ENCODE measurements around the gene ALDH3B1.
A peak's percentile ranks its signal among the peaks of the same experiment; 100 is the strongest.

Gene ALDH3B1

DNA sequence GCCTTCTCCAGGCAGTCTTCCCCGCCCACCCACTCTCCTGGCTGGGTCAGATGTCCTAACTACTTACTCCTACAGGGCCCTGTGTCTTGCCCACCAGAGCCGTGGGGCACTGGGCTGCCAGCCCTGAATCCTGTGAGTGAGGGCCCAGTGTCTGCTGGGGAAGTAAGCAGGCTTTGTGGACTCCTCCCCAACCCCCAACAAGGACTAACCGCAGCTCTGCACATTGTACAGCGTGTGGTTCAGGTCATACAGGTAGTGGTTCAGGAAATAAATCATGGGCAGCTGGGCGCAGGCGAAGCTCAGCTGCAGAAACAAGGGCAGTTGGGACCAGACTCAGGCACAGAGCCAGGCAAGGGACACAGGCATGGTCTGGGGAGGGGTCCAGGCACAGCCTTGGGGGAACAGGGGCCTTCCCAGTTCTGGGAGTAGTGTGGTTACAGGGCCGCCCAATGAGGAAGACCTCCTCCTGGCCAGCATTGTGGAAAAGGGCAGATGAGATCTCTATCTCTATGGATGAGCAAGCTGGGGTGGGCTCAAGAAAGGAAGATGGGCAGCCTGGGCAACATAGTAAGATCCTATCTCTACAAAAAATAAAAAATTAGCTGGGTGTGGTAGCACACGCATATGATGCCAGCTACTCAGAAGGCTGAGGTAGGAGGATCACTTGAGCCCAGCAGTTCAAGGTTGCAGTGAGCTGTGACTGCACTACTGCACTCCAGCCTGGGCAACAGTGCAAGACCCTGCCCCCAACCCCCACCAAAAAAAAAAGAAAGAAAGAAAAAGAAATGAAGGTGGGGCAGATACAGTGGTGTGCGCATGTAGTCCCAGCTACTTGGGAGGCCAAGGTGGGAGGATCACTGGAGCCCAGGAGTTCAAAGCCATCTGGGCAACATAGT, 11.7 kb upstream of the ALDH3B1 start:
- no peak for DNase-seq

DNA sequence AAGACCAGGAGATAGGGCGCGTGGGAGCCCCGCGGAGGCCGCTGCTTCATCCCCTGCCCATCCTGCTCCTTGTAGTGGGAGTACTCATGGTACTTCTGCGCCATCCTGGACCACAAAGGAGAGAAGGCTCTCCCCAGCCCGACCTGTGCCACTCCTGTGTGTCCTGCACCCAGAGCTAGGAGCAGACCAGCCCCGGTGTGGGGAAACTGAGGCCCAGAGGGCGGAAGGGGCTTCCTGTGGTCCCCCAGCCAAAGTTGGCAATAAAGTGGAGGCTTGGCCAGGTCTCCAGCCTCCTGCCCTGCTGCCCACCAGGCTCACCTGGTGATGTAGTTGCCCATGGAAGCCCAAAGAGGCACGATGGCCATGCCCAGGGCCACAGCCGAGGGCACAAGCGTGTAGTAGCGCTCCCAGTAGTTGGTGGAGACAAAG, 10.9 kb upstream of the ALDH3B1 start:
- DNase-seq = no peak

DNA sequence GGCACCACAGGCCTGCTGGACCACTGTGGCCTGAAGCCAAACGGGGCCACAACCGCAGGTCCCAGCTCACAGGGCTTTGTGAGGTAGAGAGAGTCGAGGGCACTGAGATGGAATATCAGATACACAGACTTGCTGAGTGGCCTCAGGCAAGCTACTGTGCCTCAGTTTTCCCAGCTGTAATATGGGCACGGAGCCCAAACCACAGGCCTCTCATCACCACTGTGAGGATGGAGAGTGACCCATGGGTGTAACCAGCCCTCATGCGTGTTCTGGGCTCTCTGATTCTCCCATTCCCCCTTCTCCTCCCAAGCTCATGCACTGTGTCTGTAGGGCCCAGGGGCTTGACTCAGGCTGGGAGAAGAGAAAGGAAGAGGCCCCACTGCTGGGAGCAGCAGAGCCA, 10.4 kb upstream of the ALDH3B1 start:
- DNase-seq = no peak

DNA sequence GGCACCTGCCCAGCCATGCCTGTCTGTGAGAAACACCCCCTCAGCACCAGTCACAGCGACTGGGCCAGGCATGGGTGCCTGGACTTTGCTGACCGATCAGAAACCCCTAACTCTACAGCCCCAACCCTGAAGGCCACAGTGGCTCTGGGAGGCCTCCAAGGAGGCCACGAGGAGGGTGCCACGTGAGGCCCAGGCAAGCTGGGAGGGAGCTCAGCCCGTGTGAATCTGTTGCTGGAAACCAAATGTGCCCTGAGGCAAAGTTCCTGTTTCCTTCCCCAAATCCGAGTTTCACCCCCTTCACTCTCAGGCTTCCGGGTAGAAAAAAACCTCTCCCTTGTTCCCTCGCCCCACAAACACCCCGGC, 7.6 kb upstream of the ALDH3B1 start:
- no peak for DNase-seq

DNA sequence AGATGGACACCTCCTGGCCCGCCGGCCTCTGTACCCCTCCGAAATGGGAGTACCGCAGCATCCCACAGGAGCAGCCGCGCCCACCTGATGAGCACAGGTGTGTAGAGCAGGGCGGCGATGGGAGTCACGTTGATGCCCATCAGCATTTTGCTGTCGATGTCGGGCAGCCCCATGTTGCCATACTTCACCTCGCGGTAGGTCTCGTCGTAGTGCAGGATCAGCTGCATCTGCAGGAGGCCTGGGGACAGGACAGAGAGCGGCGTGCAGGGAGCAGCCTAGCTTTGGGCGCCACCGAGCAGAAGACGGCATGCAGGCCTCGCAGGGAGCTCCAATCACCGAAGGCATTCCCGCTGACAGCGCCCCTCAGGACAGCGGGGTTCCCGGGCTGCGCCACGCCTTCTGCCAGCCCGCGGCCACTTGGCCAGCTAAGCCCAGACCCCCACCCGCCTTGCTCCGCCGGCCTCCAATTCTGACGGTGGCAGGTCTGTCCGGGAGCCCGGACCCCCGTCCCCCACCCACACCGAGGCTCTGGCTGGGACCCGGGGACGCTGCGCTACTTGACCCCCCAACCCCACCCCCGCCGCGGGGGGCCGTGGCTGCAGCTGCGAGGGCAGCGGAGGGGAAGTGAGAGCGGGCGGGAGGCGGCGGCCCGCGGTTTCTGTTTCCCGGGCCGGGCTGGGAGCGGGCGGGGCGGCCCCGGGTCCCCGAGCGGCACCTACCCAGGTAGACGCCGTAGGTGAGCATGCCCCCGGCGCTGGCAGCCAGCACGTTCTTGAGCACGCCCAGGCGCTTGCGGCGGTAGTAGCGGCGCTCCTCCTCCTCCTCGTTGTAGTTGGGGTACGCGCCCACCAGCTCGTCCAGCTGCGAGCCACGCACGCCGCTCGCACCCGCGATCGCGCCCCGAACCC, 6.9 kb upstream of the ALDH3B1 start:
- DNase-seq = peak; percentile 62

DNA sequence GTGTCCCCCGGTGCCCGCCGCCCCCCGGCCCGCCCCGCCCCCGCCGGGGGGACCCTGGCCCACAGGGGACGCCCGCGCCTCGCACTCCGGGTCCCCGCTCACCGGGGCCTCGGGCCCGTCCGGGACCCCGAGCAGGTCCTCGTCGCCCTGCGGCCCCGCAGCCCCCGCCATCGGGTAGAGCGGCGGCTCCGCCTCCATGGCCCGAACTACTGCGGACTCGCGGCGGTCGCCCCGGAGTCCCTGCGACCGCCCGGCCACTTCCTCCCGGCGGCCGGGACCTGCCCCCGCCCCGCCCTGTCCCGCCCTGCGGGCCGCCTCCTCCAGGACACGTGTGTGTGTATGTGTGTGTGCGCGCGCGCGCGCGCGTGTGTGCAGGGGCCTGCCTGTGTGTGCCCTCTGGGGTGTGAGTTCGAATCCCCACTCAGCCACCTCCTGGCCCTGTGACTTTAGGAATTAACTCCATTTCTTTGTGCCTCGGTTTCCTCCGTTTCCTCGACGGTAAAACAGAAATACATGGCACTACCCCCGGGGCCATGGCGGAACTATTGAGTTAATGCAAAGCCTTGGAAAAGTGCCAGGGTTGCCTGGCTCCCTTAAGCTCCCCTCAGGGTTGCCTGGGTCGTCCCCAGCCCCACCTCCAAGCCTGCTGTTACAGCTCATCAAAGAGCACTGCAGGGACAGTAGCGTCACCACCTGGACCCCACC, 6.1 kb upstream of the ALDH3B1 start, which contains the start of gene UNC93B1:
UNC93B1 (minus strand) TSS at position 252 of the 705 bp plus-strand sequence; CDS start at position 198, 54 bp downstream.
- peak; percentile 91 for DNase-seq

DNA sequence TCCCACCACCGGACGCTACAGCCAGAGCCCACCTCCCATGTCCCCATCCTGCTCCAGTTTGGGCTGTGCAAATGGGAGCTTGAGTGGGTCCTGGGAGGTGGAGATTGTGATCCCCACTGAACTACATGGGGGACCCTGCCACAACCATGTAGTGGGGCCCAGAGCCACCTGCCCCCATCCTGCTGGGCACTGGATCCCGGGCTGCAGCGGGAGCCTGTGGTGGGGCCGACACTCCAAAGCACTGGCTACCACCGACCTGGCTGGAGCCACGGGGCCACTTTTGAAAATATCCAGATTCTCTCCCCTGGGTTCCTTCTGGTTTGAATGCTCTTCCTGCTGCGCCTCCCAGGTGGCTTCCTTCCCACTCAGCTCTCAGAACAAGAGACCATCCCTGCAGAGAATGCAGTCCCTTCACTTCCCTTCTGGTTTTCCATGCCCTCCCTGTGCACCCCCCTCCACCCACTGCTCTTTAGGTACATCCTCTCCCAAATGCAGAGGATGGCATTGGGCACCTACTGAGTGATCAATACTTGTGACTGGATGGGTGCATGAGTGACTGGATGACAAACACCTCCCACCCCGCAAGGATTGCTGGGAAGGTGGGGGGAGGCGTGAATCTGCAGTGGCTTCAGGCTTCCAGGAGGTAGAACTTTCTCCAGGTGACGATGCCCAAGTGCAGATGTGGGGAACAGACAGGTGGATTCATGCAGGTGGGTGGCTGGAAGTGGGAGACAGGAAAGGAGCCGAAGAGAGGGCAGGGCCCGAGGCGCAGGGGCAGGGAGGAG, 5.4 kb upstream of the ALDH3B1 start:
- DNase-seq = no peak

DNA sequence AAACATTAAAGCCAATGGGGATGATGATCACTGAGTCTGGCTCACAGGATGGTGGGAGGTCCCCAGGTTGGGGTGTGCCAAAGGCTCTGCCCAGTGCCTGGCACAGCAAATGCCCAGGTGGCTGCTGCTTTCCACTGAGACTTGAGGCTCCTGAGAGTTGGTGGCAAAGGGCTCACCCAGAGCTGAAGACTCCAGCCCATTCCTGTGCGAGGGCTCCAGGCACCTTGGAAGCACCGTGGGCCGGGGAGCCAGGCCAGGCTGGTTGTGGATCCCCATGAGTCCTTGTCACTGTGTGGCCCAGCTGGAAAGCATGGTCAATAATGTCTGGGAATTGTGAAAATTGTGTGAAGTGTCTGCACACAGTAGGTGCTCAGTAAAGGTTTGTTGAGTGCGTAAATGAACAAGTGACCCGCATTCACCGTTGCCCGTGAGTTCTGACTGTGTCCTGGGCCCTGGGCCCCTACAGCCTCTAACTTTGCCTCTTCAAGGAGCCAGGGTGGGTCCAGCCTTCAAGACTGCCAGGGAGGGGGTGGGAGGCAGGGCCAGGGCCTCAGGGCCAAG, 3.4 kb upstream of the ALDH3B1 start:
- DNase-seq = no peak

DNA sequence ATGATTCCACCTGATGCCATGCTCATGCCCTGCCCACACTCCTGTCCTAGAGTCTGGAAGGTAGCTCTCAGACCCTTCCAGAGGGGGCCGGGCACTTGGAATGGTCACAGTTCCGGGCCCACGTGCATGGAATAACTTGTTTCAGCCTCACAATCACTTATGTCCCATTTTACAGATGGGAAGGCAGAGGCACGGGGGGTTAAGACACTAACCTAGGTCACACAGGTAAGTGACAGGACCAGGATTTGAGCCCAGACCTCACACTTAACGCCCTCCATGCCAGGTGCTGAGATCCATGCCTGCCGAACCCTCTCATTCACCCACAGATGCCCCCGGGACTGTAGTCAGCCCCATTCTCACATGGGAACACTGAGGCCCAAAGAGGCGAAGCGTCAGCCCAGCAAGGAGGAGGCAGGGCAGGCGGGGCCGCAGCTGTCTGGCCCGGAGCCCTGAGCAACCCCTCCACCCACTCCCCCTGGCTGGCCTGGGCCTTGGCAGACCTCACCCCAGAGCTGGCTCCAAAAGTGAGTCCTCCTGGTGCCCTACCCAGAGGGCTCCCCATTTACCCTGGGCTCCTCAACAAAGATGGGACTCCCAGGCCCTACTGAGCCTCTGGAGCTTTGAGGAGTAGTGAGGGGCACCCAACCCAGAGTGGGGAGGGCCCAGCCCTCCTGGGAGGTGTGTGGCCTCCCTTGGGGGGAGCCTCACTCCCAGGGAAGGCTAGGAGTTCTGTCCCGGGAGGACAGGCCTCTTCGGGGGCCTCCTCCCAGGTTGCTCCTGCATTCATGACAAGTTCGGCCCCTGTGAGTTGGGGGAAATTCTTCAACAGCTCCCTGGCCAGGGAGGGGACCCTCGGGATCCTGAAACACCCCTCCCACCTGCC, 2.4 kb upstream of the ALDH3B1 start:
- DNase-seq = no peak

DNA sequence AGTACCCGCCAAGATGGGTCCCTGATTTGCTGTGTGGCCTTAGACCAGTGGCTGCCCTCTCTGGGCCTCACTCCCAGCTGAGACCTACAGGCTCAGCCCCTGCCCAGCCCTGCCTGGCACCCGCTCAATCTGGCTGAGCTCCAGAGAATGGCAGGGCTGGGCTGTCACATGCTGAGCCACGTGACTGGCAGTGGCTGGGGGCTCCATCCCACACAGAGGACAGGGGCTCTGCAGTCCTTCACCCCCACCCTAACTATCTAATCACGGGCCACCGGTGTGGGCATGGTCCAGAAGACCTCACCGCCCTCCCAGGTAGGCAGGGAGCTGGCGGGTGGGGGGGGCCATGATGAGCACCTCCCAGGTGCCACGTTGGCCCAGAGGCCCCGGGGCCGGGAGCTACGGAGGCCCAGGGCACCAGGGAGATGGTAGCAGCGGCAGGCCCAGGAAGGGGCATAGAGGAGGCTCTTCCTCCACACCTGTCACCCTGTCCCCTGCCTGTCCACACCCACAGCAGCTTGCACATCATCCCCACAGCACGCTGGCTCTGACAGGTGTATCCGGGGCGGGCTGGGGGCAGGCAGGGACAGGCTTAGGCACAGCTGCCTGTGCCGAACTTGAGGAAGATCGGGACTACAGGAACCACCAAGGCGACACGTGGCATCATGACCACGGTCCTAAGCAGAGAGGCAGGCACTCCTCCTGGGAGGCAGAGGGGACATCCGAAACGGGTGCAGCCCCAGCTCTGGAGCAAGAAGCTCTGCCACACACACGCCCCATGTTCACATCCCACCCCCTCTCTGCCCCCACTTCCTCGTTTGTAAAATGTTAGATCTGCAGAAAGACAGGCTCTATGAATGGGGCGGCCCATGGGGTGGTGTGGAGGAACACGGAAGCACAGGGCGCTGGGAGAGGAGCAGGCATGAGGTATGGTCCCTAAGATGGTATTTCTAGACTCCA, 1.5 kb upstream of the ALDH3B1 start:
- DNase-seq = no peak

DNA sequence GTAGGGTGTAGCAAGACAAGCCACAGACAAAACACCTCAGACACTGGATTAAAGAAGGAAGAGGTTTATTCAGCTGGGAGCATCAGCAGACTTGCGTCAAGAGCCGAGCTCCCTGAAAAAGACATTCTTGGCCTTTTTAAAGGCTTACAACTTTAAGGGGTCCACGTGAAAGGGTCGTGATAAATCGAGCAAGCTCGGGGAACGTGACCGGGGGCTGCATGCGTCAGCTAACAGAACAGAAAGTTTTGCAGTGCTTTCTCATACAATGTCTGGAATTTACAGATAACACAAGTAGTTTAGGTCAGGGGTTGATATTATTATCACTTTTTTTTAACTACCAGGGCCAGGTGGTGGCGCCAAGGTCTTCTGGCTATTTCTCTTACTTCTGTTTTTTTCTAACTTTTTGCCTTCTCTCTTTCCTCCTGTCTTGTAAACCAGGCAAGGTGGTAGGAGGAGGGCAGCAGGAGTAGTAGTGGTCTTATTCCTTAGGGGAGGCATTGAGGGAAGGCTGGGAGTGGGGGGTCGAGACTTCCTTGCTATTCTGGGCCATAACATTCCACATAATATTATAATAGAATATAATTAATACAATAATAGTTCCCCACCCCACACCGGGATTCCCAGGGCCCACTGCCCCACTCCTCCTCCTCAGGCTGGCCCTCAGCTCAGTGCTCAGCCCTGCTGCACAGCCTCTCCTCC, 587 bp upstream of the ALDH3B1 start:
- peak; percentile 22 for DNase-seq

DNA sequence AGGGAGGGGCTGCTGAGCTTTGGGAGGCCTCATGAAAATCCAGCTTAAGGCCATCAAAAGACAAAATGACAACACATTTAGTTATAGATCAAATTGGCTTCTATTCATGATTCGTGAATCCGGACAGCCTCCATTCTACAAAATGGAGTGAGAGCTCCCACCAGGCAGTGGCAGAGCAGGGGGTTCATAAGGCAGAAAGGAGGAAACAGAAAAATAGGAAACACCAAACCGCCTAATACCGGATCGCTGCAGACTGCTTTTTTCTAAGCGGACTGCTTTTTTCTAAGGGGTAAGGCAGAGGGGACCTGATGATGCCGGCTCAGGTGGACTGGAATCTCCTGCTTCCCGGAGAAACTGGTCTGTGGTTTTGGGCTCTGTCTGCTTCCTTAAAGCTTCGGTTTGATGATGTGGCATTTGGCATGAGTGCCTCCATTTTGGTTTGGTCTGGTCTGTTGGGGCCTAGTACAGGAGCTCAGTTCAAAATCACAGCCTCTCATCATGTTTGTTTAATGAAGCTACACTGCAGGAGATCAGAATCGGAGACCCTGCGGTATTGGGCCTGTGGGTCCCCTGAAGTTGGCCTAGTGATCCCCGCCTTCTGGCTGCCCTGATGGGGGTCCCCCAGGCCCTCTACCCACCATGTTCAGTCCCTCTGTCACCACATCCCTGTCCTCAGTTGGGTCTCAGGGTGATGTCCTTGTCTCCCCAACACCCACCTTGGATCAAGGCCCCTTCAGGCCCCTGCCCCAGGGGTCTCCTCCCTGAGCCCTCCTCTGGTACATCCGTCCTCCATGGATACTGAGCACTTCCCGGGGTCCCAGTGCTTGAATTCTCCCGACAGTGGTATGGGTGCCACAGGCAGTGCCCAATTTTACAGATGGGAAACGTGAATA, 1.2 kb downstream of the ALDH3B1 start:
- DNase-seq = no peak

DNA sequence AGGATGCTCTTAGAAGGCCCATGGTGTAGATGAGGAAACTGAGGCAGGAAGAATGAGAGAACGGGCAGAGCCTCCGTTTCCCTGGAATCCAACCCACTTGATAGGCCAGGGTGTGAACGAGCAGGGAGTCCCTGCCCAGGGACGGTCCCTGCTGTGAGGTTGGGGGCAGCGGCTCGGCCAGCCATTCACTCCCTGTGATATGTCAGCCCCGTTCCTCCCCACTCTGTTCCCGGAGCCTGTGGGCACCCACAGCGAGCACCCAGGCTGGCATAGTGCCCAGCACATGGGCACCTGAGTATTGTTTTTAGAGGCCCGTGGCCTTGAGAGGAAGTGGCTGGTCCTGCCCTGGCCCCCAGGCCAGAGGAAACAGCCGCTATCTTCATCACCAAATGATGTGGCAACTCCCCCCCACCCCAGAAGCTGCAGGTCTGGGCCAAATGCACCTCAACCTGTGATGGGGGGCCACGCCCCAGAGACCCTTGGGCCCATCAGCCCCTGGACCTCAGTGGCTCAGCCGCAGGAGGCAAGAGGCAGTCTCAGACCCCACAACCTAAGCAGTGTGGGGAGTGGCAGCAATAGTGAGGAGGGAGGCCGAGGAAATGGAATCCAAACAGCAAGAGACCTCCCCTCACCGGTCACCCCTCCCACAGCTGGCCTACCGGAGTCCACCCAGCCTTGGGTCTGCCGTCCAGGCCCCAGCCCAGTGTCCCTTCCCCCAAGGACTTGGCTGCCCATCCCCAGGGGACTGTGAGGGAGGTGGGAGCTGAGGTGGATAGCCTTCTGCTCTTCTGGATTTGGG, 2.1 kb downstream of the ALDH3B1 start:
- DNase-seq = no peak

DNA sequence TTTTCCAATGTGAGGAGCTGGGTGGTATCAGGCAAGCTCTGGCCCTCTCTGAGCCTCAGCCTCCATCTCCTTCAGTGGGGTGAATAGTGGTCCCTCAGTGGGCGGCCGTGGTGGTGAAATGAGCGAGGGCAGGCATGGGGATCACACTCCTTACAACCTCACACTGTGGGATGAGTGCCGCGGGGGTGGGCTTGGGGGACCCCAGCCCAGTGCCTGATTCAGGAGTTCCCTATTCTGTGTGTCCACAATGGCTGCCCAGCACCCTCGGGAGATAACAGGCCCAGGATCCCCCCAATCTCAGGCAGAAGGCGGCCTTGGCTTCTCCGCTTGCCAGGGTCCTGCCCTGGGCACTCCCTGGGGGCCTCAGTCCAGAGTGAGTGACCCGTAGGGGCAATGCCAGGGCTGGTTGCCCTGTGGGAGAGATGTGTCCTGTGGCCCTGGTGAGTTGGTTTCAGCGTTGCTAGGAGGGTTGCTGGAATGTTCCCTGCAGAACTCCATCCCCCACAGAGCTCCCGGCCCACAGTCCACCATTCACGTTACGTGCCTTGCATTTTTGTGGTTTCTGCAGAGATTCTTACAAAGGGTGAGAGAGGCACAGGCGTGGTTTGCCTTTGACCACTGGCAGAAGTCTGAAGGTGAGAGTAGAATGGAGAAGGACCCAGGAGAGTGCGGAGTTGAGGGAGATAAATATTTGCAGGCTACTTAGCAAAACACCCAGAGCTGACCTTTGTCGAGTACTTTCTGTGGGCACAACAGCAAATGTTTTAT, 2.9 kb downstream of the ALDH3B1 start:
- no peak for DNase-seq

DNA sequence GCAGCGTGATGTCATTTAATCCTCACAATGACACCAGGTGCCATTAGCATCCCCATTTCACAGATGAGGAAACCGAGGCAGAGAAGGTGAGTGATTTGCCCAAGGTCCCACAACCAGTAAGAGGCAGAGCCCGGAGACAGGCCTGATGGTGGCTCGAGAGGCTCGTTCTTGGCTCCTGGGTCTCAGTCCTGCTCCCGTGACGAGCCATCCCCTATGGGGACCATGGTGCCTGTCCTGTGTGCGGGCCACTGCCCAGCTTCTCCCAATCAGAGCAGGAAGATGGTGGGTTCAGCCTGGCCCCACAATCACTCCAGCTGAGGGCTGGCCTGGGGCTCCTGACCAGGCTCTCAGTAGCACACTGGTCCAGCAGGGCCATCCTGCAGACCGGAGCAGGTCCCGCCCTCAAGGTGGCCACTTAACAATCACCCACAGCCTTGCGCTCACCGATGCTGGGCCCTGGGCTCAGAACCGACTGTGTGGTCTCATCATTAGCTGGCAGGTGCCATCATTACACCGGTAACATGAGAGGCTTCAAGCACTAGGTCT, 3.6 kb downstream of the ALDH3B1 start:
- no peak for DNase-seq

Measured in stimulated activated CD4-positive, alpha-beta T cell treated with anti-CD3 and anti-CD28 coated beads, Interleukin-15, amount 100 ng/mL, for 24 hours (primary cell).